Neural cell (in vitro differentiated cells): ENCODE measurements around the gene R3HDML.

ENCODE experiments used
- EP300 ChIP-seq: fragments of 450-650 bp; conservative IDR thresholded peaks from 2 replicates; pipeline ENCODE4 v1.6.1; 2014; ENCODE audit warnings: antibody characterized with exemption, mild to moderate bottlenecking, moderate library complexity; ENCODE audit not compliant: poor library complexity, severe bottlenecking
- EZH2 ChIP-seq: fragments of 200-600, 300-800 bp; shearing (Covaris generic), sonication (generic); IDR thresholded peaks from 2 replicates; pipeline ENCODE4 v1.6.1; 2014; ENCODE audit warnings: antibody characterized with exemption, low read length, borderline replicate concordance, mild to moderate bottlenecking; ENCODE audit not compliant: insufficient read depth, poor library complexity, severe bottlenecking
- TAF1 ChIP-seq: IDR thresholded peaks from 2 replicates; pipeline ENCODE4 v1.6.1; 2012; ENCODE audit warnings: low read depth
- TF ChIP-seq, protein P1 (sequence below): fragments of 450-650 bp; IDR thresholded peaks from 2 replicates; pipeline ENCODE4 v1.5.1; 2014; ENCODE audit warnings: antibody characterized with exemption, mild to moderate bottlenecking, moderate library complexity; ENCODE audit not compliant: poor library complexity, severe bottlenecking

DNA sequence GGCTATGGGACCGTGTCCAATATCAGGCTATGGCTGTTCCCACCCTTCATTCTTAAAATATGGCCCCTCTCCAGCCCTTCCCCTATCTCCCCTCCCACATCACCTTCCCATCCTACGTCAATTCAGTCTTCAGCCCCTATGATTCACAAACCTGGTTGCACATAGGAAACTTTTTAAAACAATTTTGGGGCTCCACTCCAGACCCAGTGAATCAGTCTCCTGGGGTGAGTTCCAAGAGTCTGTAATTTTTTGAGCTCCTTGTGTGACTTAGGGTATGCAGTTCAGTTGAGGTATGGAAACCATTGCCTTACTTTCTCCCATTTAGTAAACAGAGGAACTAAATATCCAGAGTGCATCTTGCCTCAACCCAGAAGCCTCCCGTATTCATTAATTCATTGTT is 24.2 kb downstream of the R3HDML start:
- TF ChIP-seq, protein P1, sequence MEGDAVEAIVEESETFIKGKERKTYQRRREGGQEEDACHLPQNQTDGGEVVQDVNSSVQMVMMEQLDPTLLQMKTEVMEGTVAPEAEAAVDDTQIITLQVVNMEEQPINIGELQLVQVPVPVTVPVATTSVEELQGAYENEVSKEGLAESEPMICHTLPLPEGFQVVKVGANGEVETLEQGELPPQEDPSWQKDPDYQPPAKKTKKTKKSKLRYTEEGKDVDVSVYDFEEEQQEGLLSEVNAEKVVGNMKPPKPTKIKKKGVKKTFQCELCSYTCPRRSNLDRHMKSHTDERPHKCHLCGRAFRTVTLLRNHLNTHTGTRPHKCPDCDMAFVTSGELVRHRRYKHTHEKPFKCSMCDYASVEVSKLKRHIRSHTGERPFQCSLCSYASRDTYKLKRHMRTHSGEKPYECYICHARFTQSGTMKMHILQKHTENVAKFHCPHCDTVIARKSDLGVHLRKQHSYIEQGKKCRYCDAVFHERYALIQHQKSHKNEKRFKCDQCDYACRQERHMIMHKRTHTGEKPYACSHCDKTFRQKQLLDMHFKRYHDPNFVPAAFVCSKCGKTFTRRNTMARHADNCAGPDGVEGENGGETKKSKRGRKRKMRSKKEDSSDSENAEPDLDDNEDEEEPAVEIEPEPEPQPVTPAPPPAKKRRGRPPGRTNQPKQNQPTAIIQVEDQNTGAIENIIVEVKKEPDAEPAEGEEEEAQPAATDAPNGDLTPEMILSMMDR, result no peak
- TF ChIP-seq TAF1 (no peak), EZH2 (no peak), EP300 (no peak)
